WTC11 (cell line): ENCODE data around the gene ANP32B. TPM values are rescaled to one million over a fixed set of nuclear protein-coding genes. Genes with fewer than 3 reads are reported as not detected.

Experiments
- ATAC-seq: fragments of 200-7000 bp; cut with Tn5 transposase; 2 replicates; pipeline ENCODE4 v1.10.0; 2021; ENCODE audit warnings: mild to moderate bottlenecking, moderate library complexity
- CTCF ChIA-PET: fragments of 300-600 bp; sonication (Branson Sonifier 250); formaldehyde crosslinking; loops from one replicate; lab custom pipeline; 2021; ENCODE audit warnings: antibody characterized with exemption; lab: Charles Lee
- POLR2A ChIA-PET: fragments of 350-600 bp; sonication (Branson Sonifier 250); formaldehyde crosslinking; loops from one replicate; lab custom pipeline; 2021; ENCODE audit warnings: antibody characterized with exemption; lab: Charles Lee
- DNase-seq: peaks from one replicate; pipeline ENCODE4 v3.0.0; 2021; ENCODE audit warnings: low spot score
- H3K27ac Mint-ChIP-seq: 2 replicates; pipeline ENCODE4 v1.8.0; 2021; ENCODE audit warnings: mixed read lengths
- H3K27me3 Mint-ChIP-seq: 2 replicates; pipeline ENCODE4 v1.8.0; 2021; ENCODE audit warnings: low read depth, mild to moderate bottlenecking, moderate library complexity, mixed read lengths
- H3K36me3 Mint-ChIP-seq: 2 replicates; pipeline ENCODE4 v1.8.0; 2021; ENCODE audit warnings: mixed read lengths
- H3K4me1 Mint-ChIP-seq: 2 replicates; pipeline ENCODE4 v1.8.0; 2022; ENCODE audit warnings: mixed read lengths
- H3K4me3 Mint-ChIP-seq: 2 replicates; pipeline ENCODE4 v1.8.0; 2021; ENCODE audit warnings: mild to moderate bottlenecking, moderate library complexity, mixed read lengths
- H3K9me3 Mint-ChIP-seq: 2 replicates; pipeline ENCODE4 v1.8.0; 2021; ENCODE audit warnings: mixed read lengths
- ATF6 ChIP-seq: sonication (generic); formaldehyde crosslinking; IDR thresholded peaks from 2 replicates; pipeline ENCODE4 v1.8.1; 2023; ENCODE audit warnings: mild to moderate bottlenecking, missing genetic modification reagents
- CREB1 ChIP-seq: sonication (generic); formaldehyde crosslinking; IDR thresholded peaks from 2 replicates; pipeline ENCODE4 v1.8.0; 2023; ENCODE audit warnings: mild to moderate bottlenecking, missing genetic modification reagents
- ELF4 ChIP-seq: sonication (generic); formaldehyde crosslinking; IDR thresholded peaks from 2 replicates; pipeline ENCODE4 v1.8.1; 2022; ENCODE audit warnings: low read depth, mild to moderate bottlenecking, moderate library complexity, missing genetic modification reagents
- ERG ChIP-seq: fragments of 250-450 bp; sonication (Bioruptor Pico); IDR thresholded peaks from 2 replicates; pipeline ENCODE4 v1.8.0; 2021; ENCODE audit warnings: mild to moderate bottlenecking
- ETV6 ChIP-seq: sonication (generic); formaldehyde crosslinking; IDR thresholded peaks from 2 replicates; pipeline ENCODE4 v1.8.1; 2022; ENCODE audit warnings: mild to moderate bottlenecking, missing genetic modification reagents
- FOXK1 ChIP-seq: sonication (generic); formaldehyde crosslinking; IDR thresholded peaks from 2 replicates; pipeline ENCODE4 v1.8.0; 2022; ENCODE audit warnings: mild to moderate bottlenecking, moderate library complexity, missing genetic modification reagents
- JUN ChIP-seq: sonication (generic); formaldehyde crosslinking; IDR thresholded peaks from 2 replicates; pipeline ENCODE4 v1.8.0; 2023; ENCODE audit warnings: mild to moderate bottlenecking, missing genetic modification reagents
- KAT7 ChIP-seq: sonication (generic); formaldehyde crosslinking; IDR thresholded peaks from 2 replicates; pipeline ENCODE4 v1.8.1; 2023; ENCODE audit warnings: missing genetic modification reagents, mild to moderate bottlenecking, borderline replicate concordance
- NFE2L1 ChIP-seq: sonication (generic); formaldehyde crosslinking; IDR thresholded peaks from 2 replicates; pipeline ENCODE4 v1.8.1; 2023; ENCODE audit warnings: missing genetic modification reagents
- PREB ChIP-seq: sonication (generic); formaldehyde crosslinking; IDR thresholded peaks from 2 replicates; pipeline ENCODE4 v1.8.1; 2022; ENCODE audit warnings: mild to moderate bottlenecking, missing genetic modification reagents, moderate library complexity, borderline replicate concordance
- PRRX2 ChIP-seq: fragments of 250-450 bp; sonication (Bioruptor Pico); IDR thresholded peaks from 2 replicates; pipeline ENCODE4 v1.8.0; 2021; ENCODE audit warnings: mild to moderate bottlenecking
- SMAD3 ChIP-seq: sonication (generic); formaldehyde crosslinking; IDR thresholded peaks from 2 replicates; pipeline ENCODE4 v1.8.0; 2022; ENCODE audit warnings: missing genetic modification reagents, mild to moderate bottlenecking, borderline replicate concordance
- SMAD4 ChIP-seq: sonication (generic); formaldehyde crosslinking; IDR thresholded peaks from 2 replicates; pipeline ENCODE4 v1.8.0; 2022; ENCODE audit warnings: mild to moderate bottlenecking, missing genetic modification reagents
- STAT6 ChIP-seq: sonication (generic); formaldehyde crosslinking; conservative IDR thresholded peaks from 2 replicates; pipeline ENCODE4 v1.8.1; 2023; ENCODE audit warnings: mild to moderate bottlenecking, low read depth, missing genetic modification reagents, moderate library complexity
- USF2 ChIP-seq: sonication (generic); formaldehyde crosslinking; IDR thresholded peaks from 2 replicates; pipeline ENCODE4 v1.8.1; 2023; ENCODE audit warnings: mild to moderate bottlenecking, missing genetic modification reagents, moderate library complexity
- ZNF121 ChIP-seq: sonication (generic); formaldehyde crosslinking; IDR thresholded peaks from 2 replicates; pipeline ENCODE4 v1.8.0; 2023; ENCODE audit warnings: missing genetic modification reagents
- ZNF416 ChIP-seq: fragments of 250-450 bp; sonication (Bioruptor Pico); IDR thresholded peaks from 2 replicates; pipeline ENCODE4 v1.9.0; 2021; ENCODE audit warnings: mild to moderate bottlenecking, inconsistent platforms
- ZNF423 ChIP-seq: fragments of 250-450 bp; sonication (Bioruptor Pico); IDR thresholded peaks from 2 replicates; pipeline ENCODE4 v2.1.2; 2022; ENCODE audit warnings: mild to moderate bottlenecking, moderate library complexity
- ZNF425 ChIP-seq: fragments of 250-450 bp; sonication (Bioruptor Pico); conservative IDR thresholded peaks from 2 replicates; pipeline ENCODE4 v1.9.0; 2021; ENCODE audit warnings: mild to moderate bottlenecking
- ZNF671 ChIP-seq: fragments of 250-450 bp; sonication (Bioruptor Pico); IDR thresholded peaks from 2 replicates; pipeline ENCODE4 v1.8.0; 2021; ENCODE audit warnings: mild to moderate bottlenecking
- total RNA-seq: library from RNA; stranded (reverse); gene quantifications from 3 replicates; pipeline ENCODE4 v1.2.3, GENCODE V29; 2021

ANP32B gene
- total RNA-seq, 1 experiment from 2014 or later, result 150 TPM

GRCh38 chr9:98039607-98040017 lies 56.5 kb downstream of the ANP32B start (continued):
- TF ChIP-seq ZNF671 (CRISPR knock-in tag) (no peak), PRRX2 (CRISPR knock-in tag) (no peak), USF2 (CRISPR knock-in tag) (no peak), KAT7 (CRISPR knock-in tag) (no peak), FOXK1 (CRISPR knock-in tag) (no peak), ZNF425 (CRISPR knock-in tag) (no peak)

GRCh38 chr9:98040212-98040611 lies 57.1 kb downstream of the ANP32B start:
- no peak for TF ChIP-seq ZNF416 (CRISPR knock-in tag)
- no peak for TF ChIP-seq PREB (CRISPR knock-in tag)
- no peak for TF ChIP-seq NFE2L1
- TF ChIP-seq JUN, result no peak
- no peak for TF ChIP-seq ZNF423 (CRISPR knock-in tag)
- no peak for TF ChIP-seq ZNF121 (CRISPR knock-in tag)
- no peak for TF ChIP-seq CREB1
- TF ChIP-seq SMAD4 (CRISPR knock-in tag), result no peak
- no peak for TF ChIP-seq ETV6 (CRISPR knock-in tag)
- no peak for TF ChIP-seq ATF6
- no peak for TF ChIP-seq ERG (CRISPR knock-in tag)
- TF ChIP-seq STAT6 (CRISPR knock-in tag), result no peak
- TF ChIP-seq FOXK1 (CRISPR knock-in tag), result no peak
- TF ChIP-seq ELF4 (CRISPR knock-in tag), result no peak
- TF ChIP-seq SMAD3, result no peak
- Mint-ChIP-seq H3K36me3 (no peaks in the 10 kb centered on the region), H3K4me3 (no peak overlapping the region), H3K4me1 (peaks cover 9% of the 10 kb centered on the region; the same call in 1 of the 2 replicates), H3K9me3 (no peaks in the 10 kb centered on the region), H3K27me3 (peaks cover 11% of the 10 kb centered on the region), H3K27ac (no peak overlapping the region)
- no peak for ATAC-seq
- ChIA-PET CTCF (interaction anchor here (1.0 kb wide), 1 partner anchor 638 kb away, joined by 3 read pairs; no protein-coding TSS in a partner anchor), POLR2A (no interaction called here)
- DNase-seq, result no peak
